Esophagus squamous epithelium (tissue), 5 donors: Measurements from ENCODE around the gene KNCN. TPM values are rescaled to one million over a fixed set of nuclear protein-coding genes. Genes with fewer than 3 reads are reported as not detected.

Experiments
- DNase-seq: peaks from one replicate; lab custom pipeline; 2025; lab: John Stamatoyannopoulos, UW
- H3K27ac ChIP-seq, 4 donors: fragments of 200-600 bp; sonication (generic); one replicate each; pipeline ENCODE4 v1.5.1; 2016 to 2019; ENCODE audit warnings: mild to moderate bottlenecking in 1 of 4
- H3K27me3 ChIP-seq, 4 donors: fragments of 200-600 bp; sonication (generic); 1 replicate in 3 of 4; 2 replicates in 1 of 4; pipeline versions ENCODE4 v1.5.1 to v1.6.0; 2017 to 2021; ENCODE audit warnings: antibody characterized with exemption in 1 of 4
- H3K36me3 ChIP-seq, 3 donors: fragments of 200-600 bp; sonication (generic); one replicate each; pipeline ENCODE4 v1.5.1; 2016 to 2019
- H3K4me1 ChIP-seq, 3 donors: fragments of 200-600 bp; sonication (generic); one replicate each; pipeline ENCODE4 v1.5.1; 2017 to 2019
- H3K4me3 ChIP-seq, 4 donors: fragments of 200-600 bp; sonication (generic); 1 replicate in 3 of 4; 2 replicates in 1 of 4; pipeline ENCODE4 v1.5.1; 2016 to 2019; ENCODE audit warnings: mild to moderate bottlenecking in 2 of 4, moderate library complexity in 1 of 4
- H3K9me3 ChIP-seq, 3 donors: fragments of 200-600 bp; sonication (generic); one replicate each; pipeline ENCODE4 v1.5.1; 2016 to 2019
- POLR2A ChIP-seq, 4 donors: fragments of 450-650 bp; IDR thresholded peaks; one replicate each; pipeline ENCODE4 v1.6.1; 2017; ENCODE audit warnings: antibody characterized with exemption in 4 of 4, mild to moderate bottlenecking in 4 of 4, moderate library complexity in 3 of 4
- WGBS, 2 donors: methylation state at CpG; one replicate each; pipeline ENCODE4 v1.1.5; 2018; 5-methylcytosine and 5-hydroxymethylcytosine counted together
- intact Hi-C: fragments of 100-400 bp; cut with DNase I; formaldehyde crosslinking; loops from one replicate; pipeline ENCODE4 v1.15.0; 2022
- total RNA-seq, 4 donors: library from RNA; depleted of rRNA; stranded (reverse); fragments of >200 nt; gene quantifications; one replicate each; pipeline ENCODE4 v1.1.0, GENCODE V29; 2016
- TF ChIP-seq, protein P1 (sequence below), 6 experiments: fragments of 450-650 bp in 4 of 6; fragments of 200-600 bp in 2 of 6; sonication (generic) in 2 of 6; IDR thresholded peaks; one replicate each; pipeline ENCODE4 v1.5.1; 2016 to 2019; ENCODE audit warnings: antibody characterized with exemption in 6 of 6, mild to moderate bottlenecking in 4 of 6, moderate library complexity in 4 of 6
- donor health status: DM: yes; HTN: yes; CAD: no.

KNCN gene
- total RNA-seq, 4 donors from 2014 or later = not detected

DNA sequence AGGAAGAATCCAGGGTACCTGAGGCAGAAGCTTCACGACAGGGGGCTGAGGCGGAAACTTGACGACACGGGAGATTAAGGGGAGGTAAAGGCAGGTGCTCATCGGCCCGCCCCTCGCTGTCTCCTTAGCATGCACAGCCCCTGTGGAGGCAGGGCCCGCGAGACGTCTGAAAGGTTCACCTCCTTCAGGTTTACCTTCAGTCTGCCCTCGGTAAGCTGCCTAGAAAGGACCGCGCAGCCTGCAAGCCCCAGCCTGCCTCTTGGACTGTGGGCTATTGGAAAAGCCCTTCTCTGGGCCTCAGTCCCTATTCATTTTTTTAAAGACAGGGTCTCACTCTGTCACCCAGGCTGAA is 28.5 kb downstream of the KNCN start:
- WGBS, 2 donors = 48% methylated on average over 13 of the region's 13 CpGs; no CpG with 5 or more reads in 1 of the 2 donors
- H3K4me1 ChIP-seq = peaks cover 15 to 57% (median 22%) of the 10 kb centered on the region in 3 donors
- peaks cover 0 to 50% (median 0%) of the 10 kb centered on the region in 4 donors for H3K27me3 ChIP-seq
- H3K36me3 ChIP-seq = no peaks in the 10 kb centered on the region
- H3K4me3 ChIP-seq = no peak overlapping the region
- H3K27ac ChIP-seq = peak overlapping the region; percentile 60 to 77 (median 74)
- intact Hi-C loops = no loop called here
- no peak for DNase-seq
- TF ChIP-seq, protein P1, sequence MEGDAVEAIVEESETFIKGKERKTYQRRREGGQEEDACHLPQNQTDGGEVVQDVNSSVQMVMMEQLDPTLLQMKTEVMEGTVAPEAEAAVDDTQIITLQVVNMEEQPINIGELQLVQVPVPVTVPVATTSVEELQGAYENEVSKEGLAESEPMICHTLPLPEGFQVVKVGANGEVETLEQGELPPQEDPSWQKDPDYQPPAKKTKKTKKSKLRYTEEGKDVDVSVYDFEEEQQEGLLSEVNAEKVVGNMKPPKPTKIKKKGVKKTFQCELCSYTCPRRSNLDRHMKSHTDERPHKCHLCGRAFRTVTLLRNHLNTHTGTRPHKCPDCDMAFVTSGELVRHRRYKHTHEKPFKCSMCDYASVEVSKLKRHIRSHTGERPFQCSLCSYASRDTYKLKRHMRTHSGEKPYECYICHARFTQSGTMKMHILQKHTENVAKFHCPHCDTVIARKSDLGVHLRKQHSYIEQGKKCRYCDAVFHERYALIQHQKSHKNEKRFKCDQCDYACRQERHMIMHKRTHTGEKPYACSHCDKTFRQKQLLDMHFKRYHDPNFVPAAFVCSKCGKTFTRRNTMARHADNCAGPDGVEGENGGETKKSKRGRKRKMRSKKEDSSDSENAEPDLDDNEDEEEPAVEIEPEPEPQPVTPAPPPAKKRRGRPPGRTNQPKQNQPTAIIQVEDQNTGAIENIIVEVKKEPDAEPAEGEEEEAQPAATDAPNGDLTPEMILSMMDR (IDR thresholded peaks at IDR 0.05) = no peak
- TF ChIP-seq POLR2A (IDR thresholded peaks at IDR 0.05) = no peak
- no peaks in the 10 kb centered on the region for H3K9me3 ChIP-seq

DNA sequence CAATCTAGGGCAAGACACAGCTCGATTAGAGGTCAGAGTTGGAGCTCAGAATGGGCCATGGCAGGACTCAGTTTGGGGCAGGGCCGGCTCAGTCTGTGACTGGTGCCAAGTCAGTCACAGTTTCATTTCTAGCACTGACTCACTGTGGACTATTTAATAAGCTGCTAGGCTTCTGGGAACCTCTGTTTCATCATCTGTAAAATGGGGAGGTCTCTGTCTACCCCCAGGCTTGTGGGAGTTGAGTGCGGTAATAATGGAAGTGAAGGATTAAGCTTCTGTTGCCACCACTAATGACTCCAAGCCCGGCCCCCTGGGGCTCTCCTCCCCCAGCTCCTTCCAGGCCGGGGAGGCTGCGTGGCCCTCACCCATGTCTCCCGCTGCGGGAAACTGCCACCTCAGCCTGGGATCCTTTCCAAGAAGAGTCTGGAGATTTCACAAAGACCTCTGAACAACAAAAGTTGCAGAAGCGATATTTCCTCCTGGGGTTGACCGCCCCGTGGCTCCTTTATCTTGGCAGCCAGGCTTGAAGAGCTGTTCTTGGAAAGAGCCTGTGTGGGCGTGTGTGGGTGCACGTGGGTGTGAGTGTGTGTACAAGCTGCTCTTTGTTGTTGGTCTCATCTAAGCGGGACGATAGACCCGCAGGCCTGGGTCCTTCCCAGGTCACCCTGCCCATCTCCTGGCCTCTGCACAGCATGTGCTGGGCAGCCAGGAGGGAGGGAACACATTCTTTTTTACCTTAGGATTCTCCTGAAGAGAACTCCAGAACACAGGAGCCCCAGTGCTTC is 29.1 kb downstream of the KNCN start:
- H3K4me1 ChIP-seq = peaks cover 15 to 62% (median 22%) of the 10 kb centered on the region in 3 donors
- no peaks in the 10 kb centered on the region for H3K36me3 ChIP-seq
- H3K4me3 ChIP-seq = no peak overlapping the region
- no peak for DNase-seq
- H3K27ac ChIP-seq = peak overlapping the region; percentile 60 to 77 (median 74)
- H3K9me3 ChIP-seq = no peaks in the 10 kb centered on the region
- intact Hi-C loops = no loop called here
- peaks cover 0 to 54% (median 0%) of the 10 kb centered on the region in 4 donors for H3K27me3 ChIP-seq
- TF ChIP-seq, protein P1 (IDR thresholded peaks at IDR 0.05) = no peak
- TF ChIP-seq POLR2A (IDR thresholded peaks at IDR 0.05) = no peak
- WGBS, 2 donors = 9 to 23% methylated on average over 5 to 14 of the region's 16 CpGs

DNA sequence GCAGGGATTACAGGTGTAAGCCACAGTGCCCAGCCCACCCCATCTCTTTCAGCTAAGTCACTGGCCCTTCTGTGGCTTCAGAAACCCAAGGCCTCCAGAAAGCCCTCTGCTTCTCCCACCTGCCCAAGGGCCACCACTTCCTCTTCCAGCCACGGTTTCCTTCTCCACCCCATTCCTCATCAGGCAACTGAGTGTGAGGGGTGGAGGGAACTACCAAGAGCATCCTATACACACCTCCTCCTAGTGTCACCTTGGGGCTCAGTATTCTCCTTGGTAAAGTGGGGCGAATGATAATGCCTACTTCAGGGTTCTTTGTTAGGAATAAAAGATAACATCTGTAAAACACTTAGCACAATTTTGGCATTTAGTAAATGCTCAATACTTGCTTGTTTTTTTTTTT is 30.0 kb downstream of the KNCN start:
- Histone ChIP-seq H3K4me3 (no peak overlapping the region), H3K36me3 (no peaks in the 10 kb centered on the region), H3K27ac (peak overlapping the region in 3 of 4 donors; percentile 60 to 77 (median 72)), H3K27me3 (peaks cover 0 to 51% (median 0%) of the 10 kb centered on the region in 4 donors), H3K9me3 (no peaks in the 10 kb centered on the region), H3K4me1 (peaks cover 19 to 72% (median 22%) of the 10 kb centered on the region in 3 donors)
- no peak for TF ChIP-seq POLR2A (IDR thresholded peaks at IDR 0.05)
- TF ChIP-seq, protein P1 (IDR thresholded peaks at IDR 0.05) = no peak
- no peak for DNase-seq
- 50 to 81% methylated on average over 2 of the region's 2 CpGs for WGBS, 2 donors
- intact Hi-C loops = no loop called here

DNA sequence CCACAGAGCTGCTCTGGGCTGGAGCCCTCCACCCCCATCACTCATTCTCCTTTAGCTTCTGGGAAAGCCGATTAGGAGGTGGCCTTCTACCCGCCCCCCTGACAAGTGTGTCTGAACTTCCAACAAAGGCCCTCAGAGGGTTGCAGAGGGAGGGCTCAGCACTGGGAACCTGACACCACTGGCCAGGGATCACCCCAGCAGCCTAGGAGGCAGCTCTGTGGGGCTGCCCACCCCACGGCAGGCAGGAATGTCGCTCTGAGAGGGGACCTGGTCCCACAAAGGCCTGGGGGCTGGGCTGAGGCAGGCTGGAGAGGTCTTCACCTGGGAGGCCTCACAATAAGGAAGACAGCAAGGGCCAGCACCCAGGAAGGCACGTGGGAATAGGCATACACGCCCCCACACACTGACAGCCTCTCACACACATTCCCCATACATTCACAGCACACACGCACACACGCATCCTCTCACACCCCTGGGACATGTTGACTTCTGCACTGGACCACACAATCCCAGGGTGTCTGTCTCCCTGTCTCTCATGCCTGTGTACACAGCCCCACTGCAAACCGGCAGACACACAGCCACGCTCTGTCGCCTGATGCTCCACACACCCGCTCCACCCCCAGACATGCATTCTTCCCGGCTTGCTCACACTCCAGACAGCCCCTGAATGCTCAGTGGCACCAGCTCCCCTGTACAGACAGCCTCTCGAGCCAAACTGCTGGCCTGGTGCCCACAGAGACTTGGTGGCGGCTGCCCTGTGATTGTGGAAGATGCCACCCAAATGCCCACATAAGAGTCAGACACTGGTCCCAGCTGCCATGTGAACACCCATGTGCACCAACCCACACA is 31.2 kb downstream of the KNCN start:
- Histone ChIP-seq H3K27me3 (peaks cover 0 to 40% (median 0%) of the 10 kb centered on the region in 4 donors), H3K27ac (no peak overlapping the region), H3K4me3 (no peak overlapping the region), H3K9me3 (no peaks in the 10 kb centered on the region), H3K36me3 (no peaks in the 10 kb centered on the region), H3K4me1 (peaks cover 19 to 77% (median 22%) of the 10 kb centered on the region in 3 donors)
- WGBS, 2 donors = 16 to 54% methylated on average over 8 to 11 of the region's 15 CpGs
- no peak for DNase-seq
- no peak for TF ChIP-seq POLR2A (IDR thresholded peaks at IDR 0.05)
- TF ChIP-seq, protein P1 (IDR thresholded peaks at IDR 0.05) = no peak
- intact Hi-C loops = no loop called here
